ENCODE measurements around the gene NLK.

GRCh38 chr17:28182559-28182958 lies 140.1 kb downstream of the NLK start:
- TF ChIP-seq CTCF (IDR thresholded peaks at IDR 0.05): no peak
- no peak for TF ChIP-seq POLR2A (IDR thresholded peaks at IDR 0.05)

Data from body of pancreas (tissue), 4 donors.